ENCODE data around the gene DDR2. TPM values are rescaled to one million over a fixed set of nuclear protein-coding genes. Genes with fewer than 3 reads are reported as not detected.

The DDR2 gene
- total RNA-seq, 1 experiment from 2014 or later = 4.9 TPM

DNA sequence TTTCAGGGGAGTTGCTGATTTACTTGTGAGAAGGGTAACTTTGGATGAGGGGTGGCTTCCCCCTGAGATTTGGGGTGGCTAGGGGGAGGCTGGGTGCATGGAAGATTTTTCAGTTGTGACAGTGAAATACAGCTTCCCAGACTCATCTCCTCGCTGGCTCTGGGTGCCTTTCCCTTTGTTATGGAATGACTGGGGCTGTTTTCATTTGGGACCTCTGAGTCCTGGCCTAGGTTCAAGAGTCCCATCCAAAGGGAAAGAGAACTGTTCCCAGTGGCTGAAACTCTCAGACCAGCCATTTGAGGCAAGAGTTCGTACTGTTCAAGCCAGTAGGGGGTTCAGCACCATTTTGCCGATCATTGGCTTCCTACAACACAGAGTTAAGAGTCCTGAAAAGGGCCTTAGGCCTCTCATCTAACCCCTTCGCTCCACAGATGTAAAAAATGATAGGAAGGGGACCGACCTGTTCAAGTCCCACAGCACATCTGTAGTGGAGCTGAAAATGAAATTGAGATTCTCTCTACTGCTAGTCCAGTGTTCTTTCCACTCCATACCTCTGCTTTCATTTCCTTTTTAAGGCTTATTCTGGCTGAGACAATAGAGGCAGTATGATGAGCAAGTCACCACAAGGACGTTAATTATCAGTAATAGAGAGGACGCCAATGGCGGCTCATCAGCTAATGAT lies 958 bp downstream of the DDR2 start:
- POLR2A ChIA-PET = no interaction called here
- H3K4me1 Mint-ChIP-seq (ENCODE audit: insufficient read depth, unreplicated experiment) = peaks cover 15% of the 10 kb centered on the region
- H3K27me3 Mint-ChIP-seq (ENCODE audit: insufficient read depth, unreplicated experiment) = no peaks in the 10 kb centered on the region
- H3K9me3 Mint-ChIP-seq (ENCODE audit: unreplicated experiment) = no peaks in the 10 kb centered on the region
- CTCF ChIA-PET = interaction anchor here (0.7 to 10.4 kb wide), 8 partner anchors 16 to 883 kb away, joined by 3 to 82 read pairs (median 4); partner anchors contain the start of gene DUSP12
- H3K27ac Mint-ChIP-seq (ENCODE audit: low read depth, unreplicated experiment) = no peak overlapping the region
- no peak overlapping the region for H3K4me3 Mint-ChIP-seq (ENCODE audit: unreplicated experiment)
- intact Hi-C loops (cut with micrococcal nuclease) = no loop called here
- TF ChIP-seq, protein P1, sequence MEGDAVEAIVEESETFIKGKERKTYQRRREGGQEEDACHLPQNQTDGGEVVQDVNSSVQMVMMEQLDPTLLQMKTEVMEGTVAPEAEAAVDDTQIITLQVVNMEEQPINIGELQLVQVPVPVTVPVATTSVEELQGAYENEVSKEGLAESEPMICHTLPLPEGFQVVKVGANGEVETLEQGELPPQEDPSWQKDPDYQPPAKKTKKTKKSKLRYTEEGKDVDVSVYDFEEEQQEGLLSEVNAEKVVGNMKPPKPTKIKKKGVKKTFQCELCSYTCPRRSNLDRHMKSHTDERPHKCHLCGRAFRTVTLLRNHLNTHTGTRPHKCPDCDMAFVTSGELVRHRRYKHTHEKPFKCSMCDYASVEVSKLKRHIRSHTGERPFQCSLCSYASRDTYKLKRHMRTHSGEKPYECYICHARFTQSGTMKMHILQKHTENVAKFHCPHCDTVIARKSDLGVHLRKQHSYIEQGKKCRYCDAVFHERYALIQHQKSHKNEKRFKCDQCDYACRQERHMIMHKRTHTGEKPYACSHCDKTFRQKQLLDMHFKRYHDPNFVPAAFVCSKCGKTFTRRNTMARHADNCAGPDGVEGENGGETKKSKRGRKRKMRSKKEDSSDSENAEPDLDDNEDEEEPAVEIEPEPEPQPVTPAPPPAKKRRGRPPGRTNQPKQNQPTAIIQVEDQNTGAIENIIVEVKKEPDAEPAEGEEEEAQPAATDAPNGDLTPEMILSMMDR (IDR thresholded peaks at IDR 0.05; ENCODE audit: unreplicated experiment) = no peak
- no TSS peak for BruUV-seq (replicated peaks)
- no peak for DNase-seq (ENCODE audit: unreplicated experiment)
- H3K36me3 Mint-ChIP-seq (ENCODE audit: insufficient read depth, unreplicated experiment) = no peaks in the 10 kb centered on the region

DNA sequence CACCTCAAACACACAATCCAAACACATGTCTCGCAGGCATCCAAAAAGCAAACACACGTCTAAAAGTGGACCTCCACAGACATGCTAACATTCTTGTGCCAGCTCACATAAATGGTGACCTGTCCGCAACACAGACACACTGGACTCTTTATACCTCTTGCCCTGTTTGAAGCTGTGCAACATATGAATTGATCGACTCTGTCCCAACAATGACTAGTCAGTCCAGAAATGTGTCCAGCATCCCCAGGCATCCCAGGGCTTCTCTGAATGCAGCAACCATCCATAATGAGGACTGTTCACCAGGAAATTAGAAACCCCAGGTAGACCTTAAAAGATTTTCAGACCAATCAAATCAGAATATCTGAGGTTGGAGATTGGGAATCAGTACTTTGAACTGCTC lies 3.2 kb downstream of the DDR2 start:
- ChIA-PET POLR2A (no interaction called here), CTCF (interaction anchor here (0.6 to 10.4 kb wide), 4 partner anchors 9 to 165 kb away, joined by 3 to 82 read pairs (median 4); no protein-coding TSS in a partner anchor)
- TF ChIP-seq, protein P1 (IDR thresholded peaks at IDR 0.05; ENCODE audit: unreplicated experiment) = no peak
- Mint-ChIP-seq H3K4me3 (ENCODE audit: unreplicated experiment) (no peak overlapping the region), H3K27ac (ENCODE audit: low read depth, unreplicated experiment) (no peak overlapping the region), H3K36me3 (ENCODE audit: insufficient read depth, unreplicated experiment) (no peaks in the 10 kb centered on the region), H3K27me3 (ENCODE audit: insufficient read depth, unreplicated experiment) (no peaks in the 10 kb centered on the region), H3K9me3 (ENCODE audit: unreplicated experiment) (no peaks in the 10 kb centered on the region), H3K4me1 (ENCODE audit: insufficient read depth, unreplicated experiment) (peaks cover 15% of the 10 kb centered on the region)
- no peak for DNase-seq (ENCODE audit: unreplicated experiment)
- intact Hi-C loops (cut with micrococcal nuclease) = no loop called here
- BruUV-seq (replicated peaks) = no TSS peak

DNA sequence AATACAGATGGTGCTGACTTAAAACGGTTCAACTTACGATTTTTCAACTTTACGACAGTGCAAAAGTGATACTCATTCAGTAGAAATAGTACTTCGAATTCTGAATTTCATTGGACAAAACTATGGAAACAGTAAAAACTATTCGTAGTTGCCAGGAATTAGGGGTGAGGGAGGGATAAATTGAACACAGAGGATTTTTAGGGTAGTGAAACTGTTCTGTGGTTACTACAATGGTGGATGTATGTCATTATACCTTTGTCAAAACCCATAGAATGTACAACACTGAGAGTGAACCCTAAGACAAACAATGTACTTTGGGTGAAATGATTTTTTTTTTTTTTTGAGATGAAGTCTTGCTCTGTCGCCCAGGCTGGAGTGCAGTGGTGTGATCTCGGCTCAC lies 7.5 kb downstream of the DDR2 start:
- H3K36me3 Mint-ChIP-seq (ENCODE audit: insufficient read depth, unreplicated experiment) = no peaks in the 10 kb centered on the region
- H3K27me3 Mint-ChIP-seq (ENCODE audit: insufficient read depth, unreplicated experiment) = no peaks in the 10 kb centered on the region
- ChIA-PET POLR2A (no interaction called here), CTCF (interaction anchor here (0.8 kb wide), 1 partner anchor 13 kb away, joined by 3 read pairs; no protein-coding TSS in a partner anchor)
- DNase-seq (ENCODE audit: unreplicated experiment) = no peak
- H3K4me3 Mint-ChIP-seq (ENCODE audit: unreplicated experiment) = no peak overlapping the region
- H3K27ac Mint-ChIP-seq (ENCODE audit: low read depth, unreplicated experiment) = no peak overlapping the region
- TF ChIP-seq, protein P1 (IDR thresholded peaks at IDR 0.05; ENCODE audit: unreplicated experiment) = no peak
- no peaks in the 10 kb centered on the region for H3K4me1 Mint-ChIP-seq (ENCODE audit: insufficient read depth, unreplicated experiment)
- BruUV-seq (replicated peaks) = no TSS peak
- intact Hi-C loops (cut with micrococcal nuclease) = no loop called here
- H3K9me3 Mint-ChIP-seq (ENCODE audit: unreplicated experiment) = no peaks in the 10 kb centered on the region

DNA sequence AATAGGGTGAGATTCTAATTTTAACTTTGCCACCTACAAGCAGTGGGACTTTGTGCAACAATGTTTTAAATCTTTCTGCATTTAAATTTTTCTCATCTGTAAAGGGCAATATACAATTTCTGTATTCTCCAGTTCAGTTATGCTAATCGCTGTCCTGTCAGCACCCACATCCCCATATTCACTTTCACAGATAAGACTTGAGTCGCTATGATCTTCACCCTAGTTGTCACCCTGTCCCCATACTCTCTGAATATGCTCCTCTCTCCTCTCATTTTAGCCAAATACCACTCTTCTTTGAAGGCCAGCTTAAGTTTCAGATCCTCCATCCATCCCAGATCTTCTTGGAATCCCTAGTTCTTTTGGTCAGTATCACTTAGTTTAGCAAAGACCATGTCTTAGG lies 8.8 kb downstream of the DDR2 start:
- POLR2A ChIA-PET = interaction anchor here (0.6 to 1.2 kb wide), 2 partner anchors 11 to 110 kb away, joined by 3 to 4 read pairs; no protein-coding TSS in a partner anchor
- CTCF ChIA-PET = interaction anchor here (0.9 to 4.2 kb wide), 5 partner anchors 11 to 159 kb away, joined by 3 to 23 read pairs (median 12); no protein-coding TSS in a partner anchor
- Mint-ChIP-seq H3K4me1 (ENCODE audit: insufficient read depth, unreplicated experiment) (no peaks in the 10 kb centered on the region), H3K36me3 (ENCODE audit: insufficient read depth, unreplicated experiment) (no peaks in the 10 kb centered on the region), H3K27me3 (ENCODE audit: insufficient read depth, unreplicated experiment) (no peaks in the 10 kb centered on the region), H3K4me3 (ENCODE audit: unreplicated experiment) (no peak overlapping the region), H3K9me3 (ENCODE audit: unreplicated experiment) (no peaks in the 10 kb centered on the region), H3K27ac (ENCODE audit: low read depth, unreplicated experiment) (no peak overlapping the region)
- DNase-seq (ENCODE audit: unreplicated experiment) = no peak
- BruUV-seq (replicated peaks) = no TSS peak
- intact Hi-C loops (cut with micrococcal nuclease) = no loop called here
- TF ChIP-seq, protein P1 (IDR thresholded peaks at IDR 0.05; ENCODE audit: unreplicated experiment) = no peak
